OCI-LY3 (cell line): ENCODE measurements around the gene TLN1.

Experiments used
- H2AFZ ChIP-seq: fragments of 200-600, 300-600 bp; shearing (Covaris generic); 2 replicates; pipeline ENCODE4 v1.6.0; 2014; ENCODE audit warnings: antibody characterized with exemption, low read depth, low read length
- H3K27ac ChIP-seq: fragments of 200-600, 300-600 bp; sonication (generic); 2 replicates; pipeline ENCODE4 v1.5.1; 2014; ENCODE audit warnings: mild to moderate bottlenecking, low read length, moderate library complexity, mixed read lengths
- H3K27me3 ChIP-seq: fragments of 200-600, 300-600 bp; sonication (generic); 2 replicates; pipeline ENCODE4 v1.6.1; 2014; ENCODE audit warnings: low read depth, low read length, mixed read lengths
- H3K36me3 ChIP-seq: fragments of 200-600, 300-600 bp; sonication (generic); replicated peaks from 2 replicates; pipeline ENCODE3; 2014; ENCODE audit warnings: low read depth, low read length, mixed read lengths
- H3K4me1 ChIP-seq: fragments of 300-600, 200-600 bp; sonication (generic); 2 replicates; pipeline ENCODE4 v1.6.1; 2014; ENCODE audit warnings: low read length, mixed read lengths
- H3K4me2 ChIP-seq: fragments of 200-600, 300-600 bp; sonication (generic); 2 replicates; pipeline ENCODE4 v1.6.1; 2014; ENCODE audit warnings: low read length, mixed read lengths
- H3K4me3 ChIP-seq: fragments of 300-600, 200-600 bp; sonication (generic); 2 replicates; pipeline ENCODE4 v1.5.1; 2014; ENCODE audit warnings: antibody characterized with exemption, mild to moderate bottlenecking, low read length, moderate library complexity
- H3K79me2 ChIP-seq: fragments of 300-600, 200-600 bp; shearing (Covaris generic); 2 replicates; pipeline ENCODE4 v1.6.1; 2014; ENCODE audit warnings: mild to moderate bottlenecking, low read length, mixed read lengths
- H3K9ac ChIP-seq: fragments of 300-600, 200-600 bp; shearing (Covaris generic); 2 replicates; pipeline ENCODE4 v1.6.0; 2014; ENCODE audit warnings: mild to moderate bottlenecking, low read length, moderate library complexity
- H3K9me3 ChIP-seq: fragments of 200-600, 300-600 bp; shearing (Covaris generic); 2 replicates; pipeline ENCODE4 v1.6.1; 2014; ENCODE audit warnings: low read length, mixed read lengths; ENCODE audit not compliant: insufficient read depth
- H4K20me1 ChIP-seq: fragments of 200-600, 300-600 bp; sonication (generic); 2 replicates; pipeline ENCODE4 v1.6.1; 2016; ENCODE audit warnings: low read length, mixed read lengths; ENCODE audit not compliant: insufficient read depth
- EZH2phosphoT487 ChIP-seq: fragments of 200-600 bp; shearing (Covaris generic); IDR thresholded peaks from 2 replicates; pipeline ENCODE4 v1.6.1; 2018; ENCODE audit warnings: antibody characterized with exemption, mixed run types, low read depth
- TF ChIP-seq, protein P1 (sequence below): fragments of 200-600, 300-600 bp; sonication (generic); IDR thresholded peaks from 2 replicates; pipeline ENCODE4 v1.5.1; 2014; ENCODE audit warnings: antibody characterized with exemption, low read length, low read depth

The TLN1 gene

DNA sequence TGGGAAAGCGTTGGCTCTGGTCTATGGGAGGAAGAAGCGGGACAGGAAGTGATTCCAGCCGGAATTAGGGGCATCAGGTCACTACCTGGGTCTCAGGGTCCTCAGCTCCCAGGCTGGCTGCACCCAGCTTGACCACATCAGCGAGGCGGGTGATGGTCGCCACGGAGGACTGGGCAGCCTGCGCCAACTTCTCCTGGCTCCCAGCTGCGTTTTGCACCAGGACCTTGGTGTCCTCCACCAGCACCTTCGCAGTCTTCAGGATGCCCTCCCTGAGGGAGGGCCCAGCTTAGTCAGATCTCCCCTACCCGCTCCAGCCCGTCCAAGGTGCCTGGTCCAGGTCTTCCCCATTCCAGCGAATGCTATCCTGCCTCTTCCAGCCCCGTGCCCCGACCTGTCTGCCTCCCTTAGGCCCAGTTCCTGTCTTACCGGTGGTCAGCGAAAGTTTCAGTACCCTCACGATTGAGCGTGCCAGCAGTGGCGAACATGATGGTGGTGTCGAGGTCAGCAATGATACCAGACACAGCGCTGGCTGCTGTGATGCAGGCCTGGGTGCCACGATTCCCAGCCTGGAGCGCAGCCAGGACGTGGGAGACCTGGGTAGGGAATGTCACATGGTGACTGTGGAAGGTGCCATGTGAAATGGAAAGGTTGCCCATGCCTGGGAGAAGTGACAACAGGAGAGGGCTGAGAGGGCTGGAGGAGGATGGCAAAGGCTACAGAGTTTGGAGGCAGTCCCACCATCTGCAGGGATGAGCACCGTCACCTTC is 27.9 kb downstream of the TLN1 start:
- H3K27me3 ChIP-seq = no peaks in the 10 kb centered on the region
- no peaks in the 10 kb centered on the region for H3K79me2 ChIP-seq
- no peak overlapping the region for H3K4me3 ChIP-seq
- no peak for TF ChIP-seq EZH2phosphoT487
- TF ChIP-seq, protein P1, sequence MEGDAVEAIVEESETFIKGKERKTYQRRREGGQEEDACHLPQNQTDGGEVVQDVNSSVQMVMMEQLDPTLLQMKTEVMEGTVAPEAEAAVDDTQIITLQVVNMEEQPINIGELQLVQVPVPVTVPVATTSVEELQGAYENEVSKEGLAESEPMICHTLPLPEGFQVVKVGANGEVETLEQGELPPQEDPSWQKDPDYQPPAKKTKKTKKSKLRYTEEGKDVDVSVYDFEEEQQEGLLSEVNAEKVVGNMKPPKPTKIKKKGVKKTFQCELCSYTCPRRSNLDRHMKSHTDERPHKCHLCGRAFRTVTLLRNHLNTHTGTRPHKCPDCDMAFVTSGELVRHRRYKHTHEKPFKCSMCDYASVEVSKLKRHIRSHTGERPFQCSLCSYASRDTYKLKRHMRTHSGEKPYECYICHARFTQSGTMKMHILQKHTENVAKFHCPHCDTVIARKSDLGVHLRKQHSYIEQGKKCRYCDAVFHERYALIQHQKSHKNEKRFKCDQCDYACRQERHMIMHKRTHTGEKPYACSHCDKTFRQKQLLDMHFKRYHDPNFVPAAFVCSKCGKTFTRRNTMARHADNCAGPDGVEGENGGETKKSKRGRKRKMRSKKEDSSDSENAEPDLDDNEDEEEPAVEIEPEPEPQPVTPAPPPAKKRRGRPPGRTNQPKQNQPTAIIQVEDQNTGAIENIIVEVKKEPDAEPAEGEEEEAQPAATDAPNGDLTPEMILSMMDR = no peak
- no peaks in the 10 kb centered on the region for H4K20me1 ChIP-seq
- no peak overlapping the region for H3K4me2 ChIP-seq
- H3K9ac ChIP-seq = no peak overlapping the region
- no peak overlapping the region for H2AFZ ChIP-seq
- no peaks in the 10 kb centered on the region for H3K9me3 ChIP-seq
- H3K36me3 ChIP-seq = peaks cover 85% of the 10 kb centered on the region
- no peak overlapping the region for H3K27ac ChIP-seq
- no peaks in the 10 kb centered on the region for H3K4me1 ChIP-seq

GRCh38 chr9:35702696-35703095 is 29.3 kb downstream of the TLN1 start:
- H3K9me3 ChIP-seq = no peaks in the 10 kb centered on the region
- no peaks in the 10 kb centered on the region for H3K4me1 ChIP-seq
- H3K36me3 ChIP-seq = peaks cover 88% of the 10 kb centered on the region
- no peak overlapping the region for H3K27ac ChIP-seq
- TF ChIP-seq, protein P1 = no peak
- H3K4me2 ChIP-seq = no peak overlapping the region
- H3K79me2 ChIP-seq = no peaks in the 10 kb centered on the region
- H2AFZ ChIP-seq = no peak overlapping the region
- no peaks in the 10 kb centered on the region for H3K27me3 ChIP-seq
- H3K9ac ChIP-seq = no peak overlapping the region
- no peak overlapping the region for H3K4me3 ChIP-seq
- H4K20me1 ChIP-seq = no peaks in the 10 kb centered on the region

GRCh38 chr9:35700942-35701341 is 31.1 kb downstream of the TLN1 start:
- Histone ChIP-seq H3K9ac (no peak overlapping the region), H3K4me2 (no peak overlapping the region), H4K20me1 (no peaks in the 10 kb centered on the region; the same call in 1 of the 2 replicates), H3K27ac (no peak overlapping the region), H3K27me3 (no peaks in the 10 kb centered on the region), H3K36me3 (peaks cover 84% of the 10 kb centered on the region), H3K9me3 (no peaks in the 10 kb centered on the region), H3K4me1 (no peaks in the 10 kb centered on the region), H3K4me3 (no peak overlapping the region), H3K79me2 (no peaks in the 10 kb centered on the region), H2AFZ (no peak overlapping the region)
- TF ChIP-seq, protein P1 = no peak
- no peak for TF ChIP-seq EZH2phosphoT487

- no peaks in the 10 kb centered on the region for H3K9me3 ChIP-seq
- H3K4me1 ChIP-seq = no peaks in the 10 kb centered on the region
- H3K36me3 ChIP-seq = peaks cover 80% of the 10 kb centered on the region
- no peaks in the 10 kb centered on the region for H3K27me3 ChIP-seq
- no peak overlapping the region for H3K4me2 ChIP-seq
- TF ChIP-seq EZH2phosphoT487 = no peak
- TF ChIP-seq, protein P1 = no peak
- H4K20me1 ChIP-seq = no peaks in the 10 kb centered on the region; the same call in 1 of the 2 replicates
- no peak overlapping the region for H3K4me3 ChIP-seq
- no peaks in the 10 kb centered on the region for H3K79me2 ChIP-seq
- H3K27ac ChIP-seq = no peak overlapping the region
- no peak overlapping the region for H2AFZ ChIP-seq
- no peak overlapping the region for H3K9ac ChIP-seq
Observed at GRCh38 chr9:35700031-35700430, 32.0 kb downstream of the TLN1 start.
